Thymus (tissue), 11 donors: ENCODE results near the gene RADIL. TPM values are rescaled to one million over a fixed set of nuclear protein-coding genes. Genes with fewer than 3 reads are reported as not detected.
A peak's percentile ranks its signal among the peaks of the same experiment; 100 is the strongest.

Experiments used
- DNase-seq, 9 donors: peaks; one replicate each; pipeline ENCODE4 v3.0.0-alpha.2; 2013; ENCODE audit warnings: low spot score in 9 of 9, low read depth in 6 of 9, missing footprints in 1 of 9
- H3K27ac ChIP-seq, 2 donors: one replicate each; pipeline ENCODE4 v1.5.1; 2013; ENCODE audit warnings: control low read depth in 1 of 2, low read depth in 1 of 2, low read length in 1 of 2, mild to moderate bottlenecking in 1 of 2, moderate library complexity in 1 of 2
- H3K27me3 ChIP-seq, 2 donors: one replicate each; pipeline ENCODE4 v1.5.1; 2013; ENCODE audit warnings: low read length in 1 of 2; ENCODE audit not compliant: control insufficient read depth in 2 of 2, insufficient read depth in 1 of 2
- H3K36me3 ChIP-seq, 2 donors: one replicate each; pipeline ENCODE4 v1.5.1; 2013; ENCODE audit warnings: low read length in 1 of 2, mild to moderate bottlenecking in 1 of 2, moderate library complexity in 1 of 2; ENCODE audit not compliant: control insufficient read depth in 2 of 2, insufficient read depth in 2 of 2
- H3K4me1 ChIP-seq, 2 donors: one replicate each; pipeline ENCODE4 v1.5.1; 2013; ENCODE audit warnings: low read length in 2 of 2; ENCODE audit not compliant: control insufficient read depth in 2 of 2, insufficient read depth in 2 of 2
- H3K4me3 ChIP-seq, 2 donors: one replicate each; pipeline ENCODE4 v1.5.1; 2013; ENCODE audit warnings: low read length in 2 of 2, control low read depth in 1 of 2, mild to moderate bottlenecking in 1 of 2
- H3K9me3 ChIP-seq, 2 donors: one replicate each; pipeline ENCODE4 v1.5.1; 2013; ENCODE audit warnings: low read length in 1 of 2, mild to moderate bottlenecking in 1 of 2; ENCODE audit not compliant: control insufficient read depth in 2 of 2, insufficient read depth in 1 of 2
- whole genome bisulfite sequencing: extraction: QIAGEN DNeasy Blood & Tissue Kit; methylation state at CpG from one replicate; pipeline ENCODE4 v1.1.7; 2013; 5-methylcytosine and 5-hydroxymethylcytosine counted together
- polyA plus RNA-seq: library from polyadenylated mRNA; stranded (reverse); fragments of 200-250 nt; gene quantifications from one replicate; pipeline ENCODE4 v1.2.3, GENCODE V29; 2013
- total RNA-seq: library from RNA; stranded (reverse); fragments of 120-200 nt; gene quantifications from one replicate; pipeline ENCODE4 v1.2.4, GENCODE V29; 2013
- donor health status: healthy.

The RADIL gene
- total and polyA plus RNA-seq, 2 donors, result 0.19 to 0.91 TPM

GRCh38 chr7:4781366-4782069 lies 102.0 kb downstream of the RADIL start:
- no peak overlapping the region for H3K27ac ChIP-seq
- no peaks in the 10 kb centered on the region for H3K27me3 ChIP-seq
- WGBS, result 98% methylated on average over 27 of the region's 27 CpGs
- peaks cover 48 to 61% of the 10 kb centered on the region in 2 donors for H3K36me3 ChIP-seq
- H3K4me3 ChIP-seq, result no peak overlapping the region
- H3K9me3 ChIP-seq, result no peaks in the 10 kb centered on the region
- no peak for DNase-seq
- H3K4me1 ChIP-seq, result peaks cover 4 to 5% of the 10 kb centered on the region in 2 donors

GRCh38 chr7:4779118-4779517 lies 104.4 kb downstream of the RADIL start:
- DNase-seq, result no peak
- H3K9me3 ChIP-seq, result no peaks in the 10 kb centered on the region
- 98% methylated on average over 5 of the region's 5 CpGs for whole genome bisulfite sequencing
- no peak overlapping the region for H3K27ac ChIP-seq
- H3K27me3 ChIP-seq, result no peaks in the 10 kb centered on the region
- H3K36me3 ChIP-seq, result peaks cover 28 to 38% of the 10 kb centered on the region in 2 donors
- H3K4me1 ChIP-seq, result peaks cover 13 to 19% of the 10 kb centered on the region in 2 donors
- H3K4me3 ChIP-seq, result no peak overlapping the region

- 24% methylated on average over 32 of the region's 32 CpGs for WGBS
- DNase-seq, result peak in 3 of 9 donors; percentile 37 to 66 (median 43)
- H3K4me3 ChIP-seq, result peak overlapping the region; percentile 65 to 98
- H3K27ac ChIP-seq, result peak overlapping the region; percentile 89 to 95
- peaks cover 13 to 19% of the 10 kb centered on the region in 2 donors for H3K4me1 ChIP-seq
- no peaks in the 10 kb centered on the region for H3K27me3 ChIP-seq
- H3K9me3 ChIP-seq, result no peaks in the 10 kb centered on the region
- peaks cover 4 to 8% of the 10 kb centered on the region in 2 donors for H3K36me3 ChIP-seq
Observed at GRCh38 chr7:4775848-4776623, 107.5 kb downstream of the RADIL start.

GRCh38 chr7:4775250-4775847 lies 108.2 kb downstream of the RADIL start, which contains the start of gene AP5Z1:
Gene AP5Z1, plus strand, starts transcription at chr7:4775623. Its CDS starts 93 bp downstream, at chr7:4775716.
- Histone ChIP-seq H3K27me3 (no peaks in the 10 kb centered on the region), H3K9me3 (no peaks in the 10 kb centered on the region), H3K4me3 (peak within 1 kb of the TSS; percentile 65 to 98), H3K36me3 (peaks cover 0 to 3% of the 10 kb centered on the region in 2 donors), H3K27ac (peak within 1 kb of the TSS; percentile 89 to 95), H3K4me1 (peaks cover 13 to 19% of the 10 kb centered on the region in 2 donors)
- DNase-seq, result peak; percentile 92 to 98 (median 95)
- under 1% methylated on average over 55 of the region's 55 CpGs for WGBS

- Histone ChIP-seq H3K4me3 (peak overlapping the region; percentile 65 to 98), H3K36me3 (peaks cover 2 to 3% of the 10 kb centered on the region in 2 donors), H3K4me1 (peaks cover 13 to 19% of the 10 kb centered on the region in 2 donors), H3K27me3 (no peaks in the 10 kb centered on the region), H3K27ac (peak overlapping the region; percentile 89 to 95), H3K9me3 (no peaks in the 10 kb centered on the region)
- WGBS, result 17% methylated on average over 24 of the region's 24 CpGs
- no peak for DNase-seq
Observed at GRCh38 chr7:4774658-4775249, 108.8 kb downstream of the RADIL start.

- Histone ChIP-seq H3K36me3 (peaks cover 3% of the 10 kb centered on the region in 2 donors), H3K9me3 (no peaks in the 10 kb centered on the region), H3K27me3 (no peaks in the 10 kb centered on the region), H3K4me1 (peaks cover 13 to 19% of the 10 kb centered on the region in 2 donors), H3K27ac (no peak overlapping the region), H3K4me3 (no peak overlapping the region)
- WGBS, result 95% methylated on average over 12 of the region's 12 CpGs
- no peak for DNase-seq
Observed at GRCh38 chr7:4774007-4774406, 109.5 kb downstream of the RADIL start.

- no peak for DNase-seq
- no peak overlapping the region for H3K4me3 ChIP-seq
- H3K9me3 ChIP-seq, result no peaks in the 10 kb centered on the region
- H3K27me3 ChIP-seq, result no peaks in the 10 kb centered on the region
- WGBS, result 95% methylated on average over 6 of the region's 6 CpGs
- peaks cover 13 to 19% of the 10 kb centered on the region in 2 donors for H3K4me1 ChIP-seq
- no peak overlapping the region for H3K27ac ChIP-seq
- peaks cover 3 to 9% of the 10 kb centered on the region in 2 donors for H3K36me3 ChIP-seq
Observed at GRCh38 chr7:4772306-4772705, 111.2 kb downstream of the RADIL start.

GRCh38 chr7:4771737-4772136 lies 111.8 kb downstream of the RADIL start:
- 98% methylated on average over 9 of the region's 9 CpGs for WGBS
- Histone ChIP-seq H3K27me3 (no peaks in the 10 kb centered on the region), H3K27ac (no peak overlapping the region), H3K4me1 (peaks cover 10 to 17% of the 10 kb centered on the region in 2 donors), H3K36me3 (peaks cover 3 to 15% of the 10 kb centered on the region in 2 donors), H3K9me3 (no peaks in the 10 kb centered on the region), H3K4me3 (no peak overlapping the region)
- no peak for DNase-seq
